ENCODE results near the gene SETBP1.

Gene SETBP1

GRCh38 chr18:44981121-44981520 lies 300.4 kb downstream of the SETBP1 start (continued):
- TF ChIP-seq CREB5 (CRISPR knock-in tag; IDR thresholded peaks at IDR 0.05; ENCODE audit: low read depth) (no peak), BACH2 (CRISPR knock-in tag; IDR thresholded peaks at IDR 0.05; ENCODE audit: borderline replicate concordance) (no peak), CSDC2 (CRISPR knock-in tag; IDR thresholded peaks at IDR 0.05) (no peak), ZNF8 (CRISPR knock-in tag; IDR thresholded peaks at IDR 0.05) (no peak)

- no peak for TF ChIP-seq ZNF70 (CRISPR knock-in tag; IDR thresholded peaks at IDR 0.05)
- TF ChIP-seq ZFP30 (CRISPR knock-in tag; IDR thresholded peaks at IDR 0.05), result no peak
- no peak for TF ChIP-seq ARNTL (CRISPR knock-in tag; IDR thresholded peaks at IDR 0.05; ENCODE audit: borderline replicate concordance, low read depth)
- TF ChIP-seq BACH2 (CRISPR knock-in tag; IDR thresholded peaks at IDR 0.05; ENCODE audit: borderline replicate concordance), result no peak
- TF ChIP-seq CSDC2 (CRISPR knock-in tag; IDR thresholded peaks at IDR 0.05), result no peak
- no peak for TF ChIP-seq CREB5 (CRISPR knock-in tag; IDR thresholded peaks at IDR 0.05; ENCODE audit: low read depth)
- TF ChIP-seq POU6F1 (CRISPR knock-in tag; IDR thresholded peaks at IDR 0.05; ENCODE audit: borderline replicate concordance, low read depth), result no peak
- no peak for TF ChIP-seq RARB (CRISPR knock-in tag; IDR thresholded peaks at IDR 0.05)
- no peak for TF ChIP-seq PPARA (CRISPR knock-in tag; IDR thresholded peaks at IDR 0.05; ENCODE audit: borderline replicate concordance)
- no peak for TF ChIP-seq SNAI2 (CRISPR knock-in tag; IDR thresholded peaks at IDR 0.05)
- TF ChIP-seq ZNF8 (CRISPR knock-in tag; IDR thresholded peaks at IDR 0.05), result no peak
- TF ChIP-seq TOX (CRISPR knock-in tag; IDR thresholded peaks at IDR 0.05; ENCODE audit: borderline replicate concordance), result no peak
- no peak for TF ChIP-seq ZFP3 (CRISPR knock-in tag; IDR thresholded peaks at IDR 0.05)
- TF ChIP-seq ESRRG (CRISPR knock-in tag; IDR thresholded peaks at IDR 0.05), result no peak
- no peak for TF ChIP-seq ISL1 (CRISPR knock-in tag; IDR thresholded peaks at IDR 0.05)
- no peak for TF ChIP-seq OSR1 (CRISPR knock-in tag; IDR thresholded peaks at IDR 0.05)
- ATAC-seq, result no peak
Observed at GRCh38 chr18:44986933-44987332, 306.2 kb downstream of the SETBP1 start.

- TF ChIP-seq PPARA (CRISPR knock-in tag; IDR thresholded peaks at IDR 0.05; ENCODE audit: borderline replicate concordance) (no peak), ESRRG (CRISPR knock-in tag; IDR thresholded peaks at IDR 0.05) (no peak), ZFP3 (CRISPR knock-in tag; IDR thresholded peaks at IDR 0.05) (no peak), RARB (CRISPR knock-in tag; IDR thresholded peaks at IDR 0.05) (no peak), ZFP30 (CRISPR knock-in tag; IDR thresholded peaks at IDR 0.05) (no peak), PATZ1 (CRISPR knock-in tag; IDR thresholded peaks at IDR 0.05; ENCODE audit: borderline replicate concordance) (no peak), TCF4 (CRISPR knock-in tag; IDR thresholded peaks at IDR 0.05; ENCODE audit: borderline replicate concordance) (no peak), CSDC2 (CRISPR knock-in tag; IDR thresholded peaks at IDR 0.05) (no peak), GLIS3 (CRISPR knock-in tag; IDR thresholded peaks at IDR 0.05) (no peak), ARNTL (CRISPR knock-in tag; IDR thresholded peaks at IDR 0.05; ENCODE audit: borderline replicate concordance, low read depth) (no peak), OSR1 (CRISPR knock-in tag; IDR thresholded peaks at IDR 0.05) (no peak), CREB5 (CRISPR knock-in tag; IDR thresholded peaks at IDR 0.05; ENCODE audit: low read depth) (no peak), TOX (CRISPR knock-in tag; IDR thresholded peaks at IDR 0.05; ENCODE audit: borderline replicate concordance) (no peak), ZNF565 (CRISPR knock-in tag; conservative IDR thresholded peaks at IDR 0.05; ENCODE audit: low read depth) (no peak), BACH2 (CRISPR knock-in tag; IDR thresholded peaks at IDR 0.05; ENCODE audit: borderline replicate concordance) (no peak), SNAI2 (CRISPR knock-in tag; IDR thresholded peaks at IDR 0.05) (no peak)
- ATAC-seq, result no peak
Observed at GRCh38 chr18:44987371-44987770, 306.7 kb downstream of the SETBP1 start.

All from SK-N-SH treated with all-trans-retinoic acid at 6 μM for 48 hours (cell line).